Urinary bladder (tissue), 2 donors: ENCODE data around the gene EHHADH. TPM values are rescaled to one million over a fixed set of nuclear protein-coding genes. Genes with fewer than 3 reads are reported as not detected.

Experiments
- polyA plus RNA-seq: library from polyadenylated mRNA; stranded (reverse); fragments of 200-250 nt; gene quantifications from one replicate; pipeline ENCODE4 v1.2.3, GENCODE V29; 2013
- small RNA-seq: library from RNA; depleted of rRNA; stranded (forward); fragments of <200 nt; gene quantifications from one replicate; pipeline ENCODE3, GENCODE V24; 2014
- total RNA-seq: library from RNA; depleted of rRNA; stranded (reverse); fragments of >200 nt; gene quantifications from one replicate; pipeline ENCODE4 v1.2.3, GENCODE V29; 2014
- donor health status: healthy.

The EHHADH gene
- total and polyA plus RNA-seq, 2 donors: 3.4 to 5.1 TPM

Small RNA genes lying within 50 kb of the gene (small RNA-seq; reads per million reads assigned to genes)
- 0.12 reads per million for gene MIR5588

Other genes starting within 250 kb of the EHHADH start
- gene C3orf70, start 101.0 kb downstream of the EHHADH start, total RNA-seq: 29.9 TPM
- gene C3orf70, start 101.0 kb downstream of the EHHADH start, polyA plus RNA-seq: 13.6 TPM
- gene MAP3K13, start 109.1 kb upstream of the EHHADH start, total RNA-seq: 33.5 TPM
- gene MAP3K13, start 109.1 kb upstream of the EHHADH start, polyA plus RNA-seq: 16.4 TPM
- 15.2 TPM for gene TMEM41A, start 245.0 kb upstream of the EHHADH start, total RNA-seq
- gene TMEM41A, start 245.0 kb upstream of the EHHADH start, polyA plus RNA-seq: 10.8 TPM